Sigmoid colon (tissue), 3 donors: ENCODE data around the gene SPTBN1.

Experiments
- POLR2A ChIP-seq, 2 donors: fragments of 450-650 bp; IDR thresholded peaks; one replicate each; pipeline ENCODE4 v1.6.1; 2016; ENCODE audit warnings: antibody characterized with exemption in 2 of 2, mild to moderate bottlenecking in 2 of 2, moderate library complexity in 2 of 2
- TF ChIP-seq, protein P1 (sequence below), 4 experiments: fragments of 450-650 bp in 3 of 4; fragments of 200-600 bp in 1 of 4; IDR thresholded peaks; one replicate each; pipeline ENCODE4 v1.5.1; 2016 to 2019; ENCODE audit warnings: antibody characterized with exemption in 4 of 4, mild to moderate bottlenecking in 3 of 4, moderate library complexity in 2 of 4

DNA sequence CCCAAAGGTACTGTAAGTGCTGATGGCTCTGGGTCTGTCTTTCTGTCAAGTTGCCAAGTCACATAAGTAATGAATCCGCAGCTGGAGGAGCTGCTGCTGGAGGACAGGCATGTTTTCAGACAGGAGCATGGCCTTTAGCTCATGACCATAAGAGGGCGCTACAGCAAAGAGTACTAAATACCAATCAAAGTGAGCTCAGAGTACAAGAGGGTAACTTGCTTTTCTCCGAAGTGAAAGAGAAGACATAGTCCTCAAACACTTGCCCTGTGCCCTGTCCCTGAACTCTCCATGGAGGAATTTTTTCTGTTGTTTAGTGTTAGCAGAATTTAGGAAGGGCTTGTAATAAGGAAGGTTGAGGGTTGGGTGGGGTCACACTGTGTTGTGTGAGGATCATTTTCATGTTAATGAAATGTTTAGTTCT lies 209.3 kb downstream of the SPTBN1 start:
- TF ChIP-seq, protein P1, sequence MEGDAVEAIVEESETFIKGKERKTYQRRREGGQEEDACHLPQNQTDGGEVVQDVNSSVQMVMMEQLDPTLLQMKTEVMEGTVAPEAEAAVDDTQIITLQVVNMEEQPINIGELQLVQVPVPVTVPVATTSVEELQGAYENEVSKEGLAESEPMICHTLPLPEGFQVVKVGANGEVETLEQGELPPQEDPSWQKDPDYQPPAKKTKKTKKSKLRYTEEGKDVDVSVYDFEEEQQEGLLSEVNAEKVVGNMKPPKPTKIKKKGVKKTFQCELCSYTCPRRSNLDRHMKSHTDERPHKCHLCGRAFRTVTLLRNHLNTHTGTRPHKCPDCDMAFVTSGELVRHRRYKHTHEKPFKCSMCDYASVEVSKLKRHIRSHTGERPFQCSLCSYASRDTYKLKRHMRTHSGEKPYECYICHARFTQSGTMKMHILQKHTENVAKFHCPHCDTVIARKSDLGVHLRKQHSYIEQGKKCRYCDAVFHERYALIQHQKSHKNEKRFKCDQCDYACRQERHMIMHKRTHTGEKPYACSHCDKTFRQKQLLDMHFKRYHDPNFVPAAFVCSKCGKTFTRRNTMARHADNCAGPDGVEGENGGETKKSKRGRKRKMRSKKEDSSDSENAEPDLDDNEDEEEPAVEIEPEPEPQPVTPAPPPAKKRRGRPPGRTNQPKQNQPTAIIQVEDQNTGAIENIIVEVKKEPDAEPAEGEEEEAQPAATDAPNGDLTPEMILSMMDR (IDR thresholded peaks at IDR 0.05), result peak in 2 of 4 experiments; percentile 19 to 33
- TF ChIP-seq POLR2A (IDR thresholded peaks at IDR 0.05), result no peak
